Thyroid gland (tissue), 4 donors: ENCODE results near the gene STAC2. TPM values are rescaled to one million over a fixed set of nuclear protein-coding genes. Genes with fewer than 3 reads are reported as not detected.

Source experiments
- DNase-seq, 2 donors: peaks; one replicate each; pipeline ENCODE4 v3.0.0-alpha.2; 2019
- H3K27ac ChIP-seq, 3 donors: fragments of 200-600 bp; sonication (generic); 1 replicate in 2 of 3; 2 replicates in 1 of 3; pipeline ENCODE4 v1.5.1; 2016 to 2019; ENCODE audit warnings: mild to moderate bottlenecking in 1 of 3, moderate library complexity in 1 of 3
- H3K27me3 ChIP-seq: fragments of 200-600 bp; sonication (generic); one replicate; pipeline ENCODE4 v1.5.1; 2019
- H3K36me3 ChIP-seq, 2 donors: fragments of 200-600 bp; sonication (generic); one replicate each; pipeline ENCODE4 v1.5.1; 2016 to 2019
- H3K4me1 ChIP-seq, 2 donors: fragments of 200-600 bp; sonication (generic); one replicate each; pipeline ENCODE4 v1.5.1; 2017 to 2019
- H3K4me3 ChIP-seq, 3 donors: fragments of 200-600 bp; sonication (generic); replicated peaks in 1 of 3; 1 replicate in 2 of 3; 2 replicates in 1 of 3; pipeline ENCODE4 v1.5.1; 2016; ENCODE audit warnings: mild to moderate bottlenecking in 1 of 3
- H3K9me3 ChIP-seq: fragments of 200-600 bp; sonication (generic); one replicate; pipeline ENCODE4 v1.5.1; 2017
- CTCF ChIP-seq, 6 experiments: fragments of 200-600 bp in 3 of 6; fragments of 450-650 bp in 3 of 6; sonication (generic) in 3 of 6; IDR thresholded peaks; one replicate each; pipeline ENCODE4 v1.5.1; 2016 to 2019; ENCODE audit warnings: antibody characterized with exemption in 6 of 6, mild to moderate bottlenecking in 2 of 6, inconsistent platforms in 1 of 6, moderate library complexity in 1 of 6
- POLR2A ChIP-seq, 2 donors: fragments of 450-650 bp; IDR thresholded peaks; one replicate each; pipeline ENCODE4 v1.6.1; 2017; ENCODE audit warnings: antibody characterized with exemption in 2 of 2, mild to moderate bottlenecking in 2 of 2, moderate library complexity in 1 of 2
- WGBS, 2 donors: methylation state at CpG; one replicate each; pipeline ENCODE4 v1.1.5; 2017; 5-methylcytosine and 5-hydroxymethylcytosine counted together
- intact Hi-C: fragments of 100-400 bp; cut with DNase I; formaldehyde crosslinking; loops from one replicate; pipeline ENCODE4 v1.15.1; 2023
- total RNA-seq, 4 donors: library from RNA; depleted of rRNA; stranded (reverse); fragments of >200 nt; gene quantifications; one replicate each; pipeline ENCODE4 v1.2.3, GENCODE V29; 2016

Gene STAC2
- total RNA-seq, 4 donors from 2014 or later, result not detected

- H3K27me3 ChIP-seq, result no peaks in the 10 kb centered on the region
- intact Hi-C loops, result loop anchor here (10.0 kb wide), 1 partner anchor 171 kb away; no protein-coding TSS in a partner anchor
Observed at GRCh38 chr17:39235555-39236449, 10.1 kb upstream of the STAC2 start.

GRCh38 chr17:39231591-39232551 is 6.1 kb upstream of the STAC2 start:
- no peak overlapping the region for H3K27ac ChIP-seq

More at GRCh38 chr17:39235555-39236449, 10.1 kb upstream of the STAC2 start:
- no peak overlapping the region for H3K27ac ChIP-seq
- no peaks in the 10 kb centered on the region for H3K36me3 ChIP-seq
- no peaks in the 10 kb centered on the region for H3K9me3 ChIP-seq
- H3K4me1 ChIP-seq, result peaks cover 0 to 24% of the 10 kb centered on the region in 2 donors
- H3K4me3 ChIP-seq, result no peak overlapping the region
- WGBS, 2 donors, result 30 to 32% methylated on average over 18 of the region's 18 CpGs
- DNase-seq, result peak in 1 of 2 donors; percentile 22
- no peak for TF ChIP-seq POLR2A (IDR thresholded peaks at IDR 0.05)
- peak in 4 of 6 experiments; percentile 39 to 45 (median 44) for TF ChIP-seq CTCF (IDR thresholded peaks at IDR 0.05)

GRCh38 chr17:39231091-39231561 is 5.4 kb upstream of the STAC2 start:
- H3K4me1 ChIP-seq, result peaks cover 0 to 7% of the 10 kb centered on the region in 2 donors
- peaks cover 5% of the 10 kb centered on the region for H3K27me3 ChIP-seq
- no peak overlapping the region for H3K27ac ChIP-seq
- DNase-seq, result no peak
- H3K36me3 ChIP-seq, result no peaks in the 10 kb centered on the region
- intact Hi-C loops, result loop anchor here (10.0 kb wide), 1 partner anchor 166 kb away; no protein-coding TSS in a partner anchor
- 49 to 55% methylated on average over 9 of the region's 10 CpGs for WGBS, 2 donors
- no peak for TF ChIP-seq CTCF (IDR thresholded peaks at IDR 0.05)
- no peak for TF ChIP-seq POLR2A (IDR thresholded peaks at IDR 0.05)
- H3K9me3 ChIP-seq, result no peaks in the 10 kb centered on the region
- no peak overlapping the region for H3K4me3 ChIP-seq

More at GRCh38 chr17:39231591-39232551, 6.1 kb upstream of the STAC2 start:
- intact Hi-C loops, result loop anchor here (10.0 kb wide), 1 partner anchor 167 kb away; no protein-coding TSS in a partner anchor
- H3K4me3 ChIP-seq, result no peak overlapping the region
- H3K9me3 ChIP-seq, result no peaks in the 10 kb centered on the region
- H3K4me1 ChIP-seq, result peaks cover 0 to 11% of the 10 kb centered on the region in 2 donors
- TF ChIP-seq CTCF (IDR thresholded peaks at IDR 0.05) (peak; percentile 35 to 76 (median 54)), POLR2A (IDR thresholded peaks at IDR 0.05) (no peak)
- H3K27me3 ChIP-seq, result no peaks in the 10 kb centered on the region
- 11% methylated on average over 19 to 21 of the region's 22 CpGs for WGBS, 2 donors
- no peaks in the 10 kb centered on the region for H3K36me3 ChIP-seq
- peak; percentile 35 to 41 for DNase-seq

- H3K9me3 ChIP-seq, result no peaks in the 10 kb centered on the region
- H3K27ac ChIP-seq, result no peak overlapping the region
- peaks cover 4 to 14% of the 10 kb centered on the region in 2 donors for H3K4me1 ChIP-seq
- intact Hi-C loops, result loop anchor here (10.0 kb wide), 1 partner anchor 166 kb away; no protein-coding TSS in a partner anchor
- H3K4me3 ChIP-seq, result no peak overlapping the region
- TF ChIP-seq POLR2A (IDR thresholded peaks at IDR 0.05) (no peak), CTCF (IDR thresholded peaks at IDR 0.05) (no peak)
- no peaks in the 10 kb centered on the region for H3K36me3 ChIP-seq
- 50 to 89% methylated on average over 1 of the region's 1 CpG for WGBS, 2 donors
- peaks cover 13% of the 10 kb centered on the region for H3K27me3 ChIP-seq
- no peak for DNase-seq
Observed at GRCh38 chr17:39230361-39230760, 4.6 kb upstream of the STAC2 start.
